ENCODE data around the gene MXRA5.
"Not testable (repeated sequence)": the region's sequence is repeated elsewhere in the genome, so short reads cannot be mapped to it uniquely, and the experiment has no call there.

The MXRA5 gene, protein sequence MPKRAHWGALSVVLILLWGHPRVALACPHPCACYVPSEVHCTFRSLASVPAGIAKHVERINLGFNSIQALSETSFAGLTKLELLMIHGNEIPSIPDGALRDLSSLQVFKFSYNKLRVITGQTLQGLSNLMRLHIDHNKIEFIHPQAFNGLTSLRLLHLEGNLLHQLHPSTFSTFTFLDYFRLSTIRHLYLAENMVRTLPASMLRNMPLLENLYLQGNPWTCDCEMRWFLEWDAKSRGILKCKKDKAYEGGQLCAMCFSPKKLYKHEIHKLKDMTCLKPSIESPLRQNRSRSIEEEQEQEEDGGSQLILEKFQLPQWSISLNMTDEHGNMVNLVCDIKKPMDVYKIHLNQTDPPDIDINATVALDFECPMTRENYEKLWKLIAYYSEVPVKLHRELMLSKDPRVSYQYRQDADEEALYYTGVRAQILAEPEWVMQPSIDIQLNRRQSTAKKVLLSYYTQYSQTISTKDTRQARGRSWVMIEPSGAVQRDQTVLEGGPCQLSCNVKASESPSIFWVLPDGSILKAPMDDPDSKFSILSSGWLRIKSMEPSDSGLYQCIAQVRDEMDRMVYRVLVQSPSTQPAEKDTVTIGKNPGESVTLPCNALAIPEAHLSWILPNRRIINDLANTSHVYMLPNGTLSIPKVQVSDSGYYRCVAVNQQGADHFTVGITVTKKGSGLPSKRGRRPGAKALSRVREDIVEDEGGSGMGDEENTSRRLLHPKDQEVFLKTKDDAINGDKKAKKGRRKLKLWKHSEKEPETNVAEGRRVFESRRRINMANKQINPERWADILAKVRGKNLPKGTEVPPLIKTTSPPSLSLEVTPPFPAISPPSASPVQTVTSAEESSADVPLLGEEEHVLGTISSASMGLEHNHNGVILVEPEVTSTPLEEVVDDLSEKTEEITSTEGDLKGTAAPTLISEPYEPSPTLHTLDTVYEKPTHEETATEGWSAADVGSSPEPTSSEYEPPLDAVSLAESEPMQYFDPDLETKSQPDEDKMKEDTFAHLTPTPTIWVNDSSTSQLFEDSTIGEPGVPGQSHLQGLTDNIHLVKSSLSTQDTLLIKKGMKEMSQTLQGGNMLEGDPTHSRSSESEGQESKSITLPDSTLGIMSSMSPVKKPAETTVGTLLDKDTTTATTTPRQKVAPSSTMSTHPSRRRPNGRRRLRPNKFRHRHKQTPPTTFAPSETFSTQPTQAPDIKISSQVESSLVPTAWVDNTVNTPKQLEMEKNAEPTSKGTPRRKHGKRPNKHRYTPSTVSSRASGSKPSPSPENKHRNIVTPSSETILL (N-terminal part only)

DNA sequence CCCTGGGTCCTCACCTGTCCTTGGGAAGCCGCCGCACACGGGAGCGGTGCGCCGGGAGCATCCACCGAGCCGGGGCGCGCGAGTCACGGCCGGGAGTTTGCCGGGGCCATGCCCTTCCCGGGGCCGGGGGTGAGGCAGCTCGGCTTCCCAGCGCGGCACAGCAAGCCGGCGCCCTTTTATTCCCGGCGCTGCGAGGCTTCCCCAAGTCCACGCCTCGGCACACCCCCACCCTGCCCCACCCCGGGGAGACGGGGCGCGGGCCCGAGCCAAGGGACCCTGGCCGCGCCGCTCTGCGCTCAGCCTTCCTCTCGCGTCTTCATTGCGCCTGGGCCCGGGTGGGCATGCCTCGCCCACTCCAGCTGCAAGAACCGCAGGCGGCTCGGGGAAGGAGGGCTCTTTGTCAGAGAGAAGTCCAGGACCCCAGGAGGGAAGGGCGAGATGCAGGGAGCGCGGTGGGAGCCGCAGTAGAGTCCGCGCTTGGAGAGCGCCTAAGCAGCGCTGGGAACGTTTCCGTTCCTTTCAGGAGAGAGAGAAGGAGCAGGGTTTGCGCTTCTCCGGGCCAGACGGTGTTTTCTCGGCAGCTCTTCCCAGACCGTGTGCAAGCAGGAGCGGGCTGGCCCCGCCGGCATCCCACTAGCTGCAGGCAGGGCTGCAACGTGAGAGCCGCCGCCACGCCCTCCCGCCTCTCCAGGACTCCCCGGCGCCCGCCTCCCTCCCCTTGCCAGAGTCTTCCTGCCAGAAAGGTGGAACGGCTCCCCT, at the start of gene MXRA5:
TSS of gene MXRA5 (minus strand) at position 152 of the 759 bp plus-strand sequence. CDS start 2,819 bp downstream, outside the sequence.
- no peak for DNase-seq (ENCODE audit: low read depth in 2 of 2)

GRCh38 chrX:3393581-3394111, 47.2 kb upstream of the MXRA5 start:
- DNase-seq (ENCODE audit: low read depth in 2 of 2), result no peak

DNA sequence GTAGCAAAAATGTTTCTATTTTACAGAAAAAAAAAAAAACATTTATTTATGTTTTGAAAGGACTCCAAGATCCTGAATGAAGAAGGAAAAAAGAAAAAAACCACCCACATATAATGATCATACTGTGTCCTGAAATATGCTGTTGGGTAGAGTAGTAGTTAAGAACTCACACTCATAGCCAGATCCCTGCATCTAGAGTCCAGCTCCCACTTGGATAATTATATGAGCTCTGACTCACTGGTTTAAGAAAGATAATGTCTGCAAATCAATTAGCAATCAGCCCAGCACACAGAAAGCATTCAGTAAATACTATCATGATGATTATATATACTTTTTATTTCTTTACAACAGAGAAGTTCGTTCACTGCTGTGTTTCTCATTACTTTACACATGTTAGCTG, 46.7 kb upstream of the MXRA5 start:
- no peak for DNase-seq (ENCODE audit: low read depth in 2 of 2)

- no peak for DNase-seq (ENCODE audit: low read depth in 2 of 2)
These were observed 42.0 kb upstream of the MXRA5 start for GRCh38 chrX:3388457-3388856.

- DNase-seq (ENCODE audit: low read depth in 2 of 2), result no peak
These were observed 37.9 kb upstream of the MXRA5 start for GRCh38 chrX:3384327-3384726.

DNA sequence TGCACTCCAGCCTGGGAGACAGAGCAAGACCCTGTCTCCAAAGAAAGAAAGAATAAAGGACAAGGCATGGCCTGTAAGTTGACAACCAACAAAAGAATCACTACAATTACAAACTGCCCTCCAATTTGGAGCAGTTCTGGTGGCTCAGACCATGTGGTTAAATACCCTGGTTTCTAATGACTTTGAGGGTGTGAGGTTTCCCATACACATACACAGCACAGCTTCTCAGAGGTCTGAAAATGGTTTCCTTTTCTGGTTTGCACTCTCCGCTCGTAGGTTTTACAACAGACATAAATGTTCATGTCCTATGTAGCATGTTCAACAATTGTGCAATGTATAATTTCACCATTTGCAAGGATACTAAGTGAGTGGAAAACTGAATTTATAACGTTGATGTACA, 34.2 kb upstream of the MXRA5 start:
- DNase-seq (ENCODE audit: low read depth in 2 of 2), result no peak

GRCh38 chrX:3379111-3379510, 32.7 kb upstream of the MXRA5 start:
- DNase-seq (ENCODE audit: low read depth in 2 of 2), result no peak

- no peak for DNase-seq (ENCODE audit: low read depth in 2 of 2)
These were observed 31.7 kb upstream of the MXRA5 start for GRCh38 chrX:3378156-3378555.

DNA sequence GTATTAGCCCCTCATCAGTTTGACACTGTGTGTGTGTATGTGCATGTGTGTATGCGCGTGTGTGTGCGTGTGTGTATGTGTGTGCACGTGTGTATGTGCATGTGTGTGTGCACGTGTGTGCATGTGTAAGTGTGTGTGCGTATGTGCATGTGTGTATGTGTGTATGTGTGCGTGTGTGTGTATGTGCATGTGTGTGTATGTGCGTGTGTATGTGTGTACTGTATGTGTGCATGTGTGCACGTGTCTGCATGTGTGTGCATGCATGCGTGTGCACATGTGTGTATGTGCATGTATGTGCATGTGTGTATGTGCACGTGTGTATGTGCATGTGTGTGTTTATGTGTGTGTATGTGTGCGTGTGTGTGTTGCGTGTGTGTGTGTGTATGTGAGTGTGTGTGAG, 31.1 kb upstream of the MXRA5 start:
- no peak for DNase-seq (ENCODE audit: low read depth in 2 of 2)

DNA sequence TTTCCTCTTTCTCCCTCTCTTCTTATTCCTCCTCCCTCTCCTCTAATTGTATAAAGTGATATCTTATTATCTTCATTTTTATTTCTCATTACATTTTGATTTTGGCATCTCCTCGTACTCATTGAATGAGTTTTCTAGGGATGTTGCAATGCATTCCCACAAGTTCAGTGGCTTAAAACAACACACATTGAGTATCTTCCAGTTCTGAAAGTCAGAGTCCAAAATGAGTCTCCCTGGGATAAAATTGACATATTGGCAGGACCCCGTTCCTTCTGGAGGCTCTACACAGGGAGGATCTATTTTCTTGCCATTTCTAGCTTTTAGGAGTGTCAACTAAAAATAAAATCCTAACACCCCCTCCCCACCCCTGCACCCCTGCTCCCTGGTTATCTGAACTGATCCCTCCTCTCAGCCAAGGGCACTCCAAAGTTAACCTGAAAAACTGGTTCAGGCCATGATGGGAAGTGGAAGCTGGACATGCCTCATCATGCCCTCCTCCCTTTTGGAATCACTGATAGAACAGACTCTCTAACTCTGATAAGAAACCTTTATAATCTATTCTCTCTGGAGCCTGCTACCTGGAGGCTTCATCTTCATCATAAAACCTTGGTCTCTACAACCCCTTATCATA, 29.5 kb upstream of the MXRA5 start:
- not testable (repeated sequence) for DNase-seq (ENCODE audit: low read depth in 2 of 2)

DNA sequence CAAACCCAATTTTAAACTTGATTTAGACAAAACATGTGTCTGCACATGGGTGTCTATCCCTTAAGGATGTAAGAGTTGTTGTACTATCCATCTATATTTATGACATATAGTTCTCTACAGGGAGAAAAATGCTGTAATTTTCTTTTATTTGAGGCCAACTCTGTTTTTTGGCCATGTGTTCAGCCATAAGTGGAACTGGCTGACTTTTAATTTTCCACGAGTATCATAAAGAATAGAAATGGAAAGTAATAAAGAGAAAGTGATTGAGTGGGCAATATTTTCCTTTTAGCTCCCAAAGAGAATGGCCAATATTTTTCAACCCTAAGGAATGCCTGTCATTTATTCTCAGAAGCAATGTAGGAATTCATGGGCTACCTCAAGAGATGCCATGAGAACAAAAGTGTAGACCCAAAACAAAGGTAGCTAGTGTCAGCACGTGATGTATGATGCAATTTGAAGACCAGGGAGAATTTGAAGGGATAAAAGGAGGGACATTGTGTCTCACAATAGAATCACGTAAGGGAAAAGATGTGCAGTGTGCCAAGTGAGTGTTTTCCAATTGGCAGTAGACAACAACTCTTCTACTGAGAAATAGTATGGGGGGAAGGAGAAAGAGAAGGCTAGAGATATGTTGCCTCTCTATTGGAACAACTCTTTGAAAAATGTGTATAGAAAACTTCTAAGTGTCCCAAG, 27.8 kb upstream of the MXRA5 start:
- DNase-seq (ENCODE audit: low read depth in 2 of 2), result no peak

DNA sequence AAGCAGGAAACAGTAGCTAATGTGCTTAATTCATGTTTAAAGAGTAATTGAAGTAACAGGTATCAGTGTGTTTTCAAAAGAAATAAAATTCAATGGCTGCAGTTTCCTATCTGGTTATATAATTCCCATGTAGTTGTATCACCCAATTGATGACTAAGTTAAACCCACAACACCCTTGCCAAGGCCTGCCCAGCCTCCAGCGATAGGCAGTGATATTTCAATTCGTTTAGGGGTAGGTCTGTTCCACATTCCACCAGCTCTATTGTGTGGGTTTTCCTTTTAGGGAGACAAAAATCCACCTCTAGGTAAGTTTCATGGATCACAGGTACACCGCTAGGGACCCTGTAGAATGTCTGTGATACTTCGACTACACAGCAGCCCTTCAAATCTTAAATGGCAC, 24.7 kb upstream of the MXRA5 start:
- DNase-seq (ENCODE audit: low read depth in 2 of 2), result no peak

GRCh38 chrX:3370656-3371055, 24.2 kb upstream of the MXRA5 start:
- no peak for DNase-seq (ENCODE audit: low read depth in 2 of 2)

DNA sequence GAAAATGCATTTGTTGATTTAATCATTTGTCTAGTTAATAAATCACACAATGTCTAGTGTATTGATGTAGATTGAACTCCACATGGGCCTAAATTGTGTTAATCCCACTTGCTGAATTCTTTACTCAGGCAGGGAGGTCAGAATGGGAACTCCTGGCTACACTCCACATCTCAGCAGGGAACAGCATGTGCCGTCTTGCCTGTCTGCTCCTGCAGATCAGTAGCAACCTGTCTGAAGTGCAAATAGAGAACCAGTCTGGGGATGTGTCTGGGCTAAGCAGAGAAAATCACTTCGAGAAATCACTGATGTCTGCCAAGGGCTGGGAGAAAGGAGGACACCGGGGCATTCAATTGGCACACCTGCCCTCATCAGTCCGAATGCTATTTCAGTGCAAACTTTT, 16.5 kb upstream of the MXRA5 start:
- no peak for DNase-seq (ENCODE audit: low read depth in 2 of 2)

GRCh38 chrX:3360881-3361280, 14.4 kb upstream of the MXRA5 start:
- DNase-seq (ENCODE audit: low read depth in 2 of 2), result no peak

DNA sequence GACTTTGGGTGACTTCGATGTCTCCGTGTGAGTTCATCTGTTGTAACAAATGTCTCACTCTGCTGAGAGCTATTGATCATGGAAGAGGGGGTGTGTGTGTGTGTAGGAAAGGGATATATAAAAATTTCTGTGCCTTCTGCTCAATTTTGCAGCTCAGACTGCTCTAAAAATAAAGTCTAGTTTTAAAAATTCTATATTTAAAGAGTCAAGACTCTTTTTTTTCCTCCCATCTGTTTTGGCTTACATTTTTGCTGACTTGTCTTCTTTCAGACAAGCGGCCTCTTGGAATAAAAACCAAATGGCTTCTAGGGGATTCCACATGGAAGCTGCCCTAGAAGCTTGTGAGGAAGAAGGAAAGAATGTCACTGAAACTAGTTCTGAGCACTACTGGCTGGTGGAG, 6.3 kb upstream of the MXRA5 start:
- DNase-seq (ENCODE audit: low read depth in 2 of 2), result not testable (repeated sequence)

DNA sequence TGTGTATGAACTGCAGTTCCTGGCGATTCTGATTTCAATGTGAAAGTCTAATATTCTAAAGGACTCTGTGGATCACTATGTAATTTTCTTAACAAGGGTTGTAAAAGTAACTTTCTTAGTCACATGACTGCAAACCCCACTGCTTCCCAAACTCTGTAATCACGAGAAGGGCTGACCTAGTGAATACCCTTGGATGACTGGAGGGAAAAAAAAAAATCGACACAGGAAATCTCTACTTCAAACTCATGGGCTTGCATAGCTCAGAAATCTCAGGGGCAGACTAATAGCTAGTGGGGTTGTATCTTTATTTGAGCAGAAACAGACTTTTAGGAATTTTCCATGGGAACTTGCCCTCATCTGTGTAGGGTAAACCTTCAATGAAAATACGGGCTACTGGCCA, 4.8 kb upstream of the MXRA5 start:
- DNase-seq (ENCODE audit: low read depth in 2 of 2), result no peak

DNA sequence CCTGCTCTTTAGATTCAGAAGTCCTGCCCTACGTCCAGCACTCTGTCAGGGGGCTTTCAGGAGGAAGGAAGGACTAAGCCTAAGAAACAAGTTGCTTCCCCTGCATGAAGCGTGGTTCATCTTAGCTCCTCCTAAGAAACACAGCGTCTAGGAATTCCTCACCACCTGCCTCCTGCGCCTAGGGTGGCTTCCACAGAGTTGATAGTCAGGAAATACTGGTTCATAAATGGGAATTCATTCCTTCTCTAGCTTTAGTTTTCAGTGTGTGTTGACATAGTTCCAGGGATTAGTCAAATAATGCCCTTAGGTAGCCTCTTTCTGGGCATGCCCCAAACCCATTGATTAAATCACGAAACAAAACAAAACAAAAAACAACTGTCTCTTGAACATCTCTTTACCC, 1.7 kb upstream of the MXRA5 start:
- no peak for DNase-seq (ENCODE audit: low read depth in 2 of 2)

- no peak for DNase-seq (ENCODE audit: low read depth in 2 of 2)
These were observed 916 bp downstream of the MXRA5 start for GRCh38 chrX:3345281-3346191.
